ENCODE data around the gene COMMD1.
"Not testable (repeated sequence)": the region's sequence is repeated elsewhere in the genome, so short reads cannot be mapped to it uniquely, and the experiment has no call there.

Gene COMMD1

GRCh38 chr2:61905372-61906185 lies at the start of gene COMMD1:
Gene COMMD1 (plus strand): TSS chr2:61905674. CDS start chr2:61905679, 5 bp downstream.
- DNase-seq, result peak; percentile 92

- no peak for DNase-seq
These were observed 48.2 kb upstream of the COMMD1 start for GRCh38 chr2:61857224-61857623.

GRCh38 chr2:61862085-61862484 lies 43.4 kb upstream of the COMMD1 start:
- DNase-seq, result no peak

GRCh38 chr2:61866482-61867089 lies 38.9 kb upstream of the COMMD1 start:
- not testable (repeated sequence) for DNase-seq

GRCh38 chr2:61876400-61876799 lies 29.1 kb upstream of the COMMD1 start:
- no peak for DNase-seq

- DNase-seq, result no peak
These were observed 27.8 kb upstream of the COMMD1 start for GRCh38 chr2:61877571-61878245.

- no peak for DNase-seq
These were observed 26.7 kb upstream of the COMMD1 start for GRCh38 chr2:61878761-61879160.

- DNase-seq, result not testable (repeated sequence)
These were observed 26.1 kb upstream of the COMMD1 start for GRCh38 chr2:61879351-61879750.

- no peak for DNase-seq
These were observed 22.6 kb upstream of the COMMD1 start for GRCh38 chr2:61882850-61883249.

- DNase-seq, result no peak
These were observed 19.4 kb upstream of the COMMD1 start for GRCh38 chr2:61885896-61886603.

- DNase-seq, result no peak
These were observed 17.7 kb upstream of the COMMD1 start for GRCh38 chr2:61887717-61888266.

GRCh38 chr2:61888267-61889055 lies 17.0 kb upstream of the COMMD1 start, which contains the start of gene CCT4:
Gene CCT4 (minus strand): TSS chr2:61888656. CDS start chr2:61888507, 149 bp downstream.
- DNase-seq, result peak; percentile 100

GRCh38 chr2:61898810-61899209 lies 6.7 kb upstream of the COMMD1 start:
- no peak for DNase-seq

- DNase-seq, result no peak
These were observed 5.2 kb upstream of the COMMD1 start for GRCh38 chr2:61900281-61900680.

- DNase-seq, result no peak
These were observed 654 bp downstream of the COMMD1 start for GRCh38 chr2:61906186-61906470.

- DNase-seq, result no peak
These were observed 3.6 kb downstream of the COMMD1 start for GRCh38 chr2:61909116-61909515.

- no peak for DNase-seq
These were observed 5.1 kb downstream of the COMMD1 start for GRCh38 chr2:61910603-61911002.

- DNase-seq, result no peak
These were observed 6.0 kb downstream of the COMMD1 start for GRCh38 chr2:61911510-61911909.

GRCh38 chr2:61914794-61915193 lies 9.3 kb downstream of the COMMD1 start:
- DNase-seq, result not testable (repeated sequence)

GRCh38 chr2:61920548-61920947 lies 15.1 kb downstream of the COMMD1 start:
- no peak for DNase-seq

- DNase-seq, result no peak
These were observed 17.2 kb downstream of the COMMD1 start for GRCh38 chr2:61922714-61923113.

All from activated CD8-positive, alpha-beta memory T cell treated with anti-CD3 and anti-CD28 coated beads, Interleukin-2, amount 50 U/mL, for 48 hours (primary cell).